Stimulated activated CD4-positive, alpha-beta T cell treated with anti-CD3 and anti-CD28 coated beads, TNF-alpha, amount 100 ng/mL, for 48 hours (primary cell): ENCODE measurements around the gene TMPRSS12.
"Not testable (repeated sequence)": the region's sequence is repeated elsewhere in the genome, so short reads cannot be mapped to it uniquely, and the experiment has no call there.

Source experiments
- DNase-seq, 3 donors: peaks; one replicate each; pipeline ENCODE4 v3.0.0-alpha.2; 2020; ENCODE audit warnings: low read depth in 3 of 3

TMPRSS12 gene

DNA sequence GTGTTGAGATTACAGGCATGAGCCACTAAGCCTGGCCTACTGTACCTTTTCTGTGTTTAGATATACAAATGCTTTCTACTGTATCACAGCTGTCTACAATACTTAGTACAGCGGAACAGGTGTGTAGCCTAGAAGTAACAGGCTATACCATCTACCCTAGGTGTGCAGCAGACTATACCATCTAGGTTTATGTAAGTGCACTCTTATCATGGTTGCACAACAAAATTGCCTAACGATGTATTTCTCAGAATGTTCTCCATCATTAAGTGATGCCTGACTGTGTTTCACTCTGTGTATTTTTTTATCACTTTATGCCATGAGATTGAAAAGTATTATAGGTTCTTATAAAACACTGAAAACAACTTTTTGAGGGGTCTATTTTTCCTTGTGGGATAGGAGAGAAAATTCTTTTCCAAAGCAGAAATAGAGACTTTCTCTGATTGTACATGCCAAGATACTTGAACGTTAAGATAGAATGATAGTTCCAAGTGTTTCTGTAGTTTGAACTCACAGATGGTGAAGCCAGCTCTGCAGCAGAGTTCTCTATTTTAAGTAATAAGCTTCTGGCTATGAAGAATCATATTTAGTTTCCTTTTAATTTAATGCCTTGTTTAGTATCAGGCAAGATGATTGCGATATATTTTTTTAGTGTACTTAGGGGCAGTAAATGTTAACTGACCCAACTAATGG lies 17.0 kb downstream of the TMPRSS12 start:
- DNase-seq: no peak

DNA sequence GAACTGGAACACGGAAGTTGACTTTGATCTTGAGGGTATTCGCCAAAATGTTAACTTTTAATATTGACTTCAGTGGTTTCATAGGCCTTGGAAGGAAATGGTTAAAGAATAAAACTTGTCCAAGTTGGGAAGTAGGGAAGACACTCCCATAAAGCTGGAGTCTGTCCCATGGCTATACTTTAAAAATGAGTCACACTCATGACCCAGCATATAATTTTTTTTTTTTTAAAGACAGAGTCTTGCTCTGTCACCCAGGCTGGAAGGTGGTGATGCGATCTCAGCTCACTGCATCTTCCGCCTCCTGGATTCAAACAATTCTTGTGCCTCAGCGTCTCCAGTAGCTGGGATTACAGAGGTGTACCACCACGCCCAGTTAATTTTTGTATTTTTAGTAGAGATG lies 19.6 kb downstream of the TMPRSS12 start:
- DNase-seq: no peak

DNA sequence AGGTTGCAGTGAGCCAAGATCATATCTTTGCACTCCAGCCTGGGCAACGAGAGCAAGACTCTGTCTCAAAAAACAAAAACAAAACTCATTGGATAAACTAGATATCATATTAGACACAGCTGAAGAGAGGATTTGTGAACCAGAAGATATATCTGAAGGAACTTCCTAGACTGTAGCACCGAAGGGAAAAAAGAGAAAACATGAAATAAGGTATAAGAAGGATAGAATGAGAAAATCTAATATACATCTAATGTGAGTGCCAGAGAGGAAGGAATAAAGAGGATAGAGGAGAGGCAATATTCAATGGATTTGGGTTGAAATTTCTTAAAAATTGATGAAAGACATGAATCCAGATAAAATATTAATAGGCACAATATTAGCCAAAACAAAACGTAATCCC lies 22.5 kb downstream of the TMPRSS12 start:
- no peak for DNase-seq

DNA sequence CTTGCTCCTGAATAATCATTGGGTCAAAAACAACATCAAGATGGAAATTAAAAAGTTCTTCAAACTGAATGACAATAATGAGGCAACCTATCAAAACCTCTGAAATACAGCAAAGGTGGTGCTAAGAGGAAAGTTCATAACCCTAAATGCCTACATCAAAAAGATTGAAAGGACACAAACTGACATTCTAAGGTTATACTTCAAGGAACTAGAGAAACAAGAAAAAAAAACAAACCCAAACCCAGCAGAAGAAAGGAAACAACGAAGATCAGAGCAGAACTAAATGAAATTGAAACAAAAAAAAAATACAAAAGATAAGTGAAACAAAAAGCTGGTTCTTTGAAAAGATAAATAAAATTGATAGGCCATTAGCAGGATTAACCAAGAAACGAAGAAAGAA lies 26.2 kb downstream of the TMPRSS12 start:
- not testable (repeated sequence) for DNase-seq

DNA sequence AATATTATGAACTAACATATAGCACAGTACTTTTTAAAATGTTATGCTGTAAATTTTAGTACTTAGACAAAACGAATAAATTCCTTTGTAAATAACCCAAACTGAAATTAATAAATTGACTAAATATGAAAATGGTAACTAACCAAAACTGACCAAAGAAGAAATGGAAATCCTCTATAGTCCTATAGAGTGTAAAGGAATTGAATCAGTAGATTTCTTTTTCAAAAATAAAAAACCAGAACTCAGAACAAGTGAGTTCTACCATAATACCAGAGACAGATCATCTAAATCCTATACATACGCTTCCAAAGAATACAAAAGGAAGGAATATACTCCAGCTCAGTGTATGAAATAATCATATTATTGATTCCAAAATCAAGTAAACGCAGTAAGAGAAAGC lies 39.8 kb downstream of the TMPRSS12 start:
- no peak for DNase-seq

DNA sequence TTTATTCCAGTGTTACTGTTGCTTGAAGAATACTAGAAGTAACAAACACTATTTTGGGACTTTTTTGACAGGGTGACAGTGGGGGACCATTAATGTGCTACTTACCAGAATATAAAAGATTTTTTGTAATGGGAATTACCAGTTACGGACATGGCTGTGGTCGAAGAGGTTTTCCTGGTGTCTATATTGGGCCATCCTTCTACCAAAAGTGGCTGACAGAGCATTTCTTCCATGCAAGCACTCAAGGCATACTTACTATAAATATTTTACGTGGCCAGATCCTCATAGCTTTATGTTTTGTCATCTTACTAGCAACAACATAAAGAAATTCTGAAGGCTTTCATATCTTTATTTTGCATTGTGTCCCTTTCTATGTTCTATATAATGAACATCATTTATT lies 44.5 kb downstream of the TMPRSS12 start:
- no peak for DNase-seq

DNA sequence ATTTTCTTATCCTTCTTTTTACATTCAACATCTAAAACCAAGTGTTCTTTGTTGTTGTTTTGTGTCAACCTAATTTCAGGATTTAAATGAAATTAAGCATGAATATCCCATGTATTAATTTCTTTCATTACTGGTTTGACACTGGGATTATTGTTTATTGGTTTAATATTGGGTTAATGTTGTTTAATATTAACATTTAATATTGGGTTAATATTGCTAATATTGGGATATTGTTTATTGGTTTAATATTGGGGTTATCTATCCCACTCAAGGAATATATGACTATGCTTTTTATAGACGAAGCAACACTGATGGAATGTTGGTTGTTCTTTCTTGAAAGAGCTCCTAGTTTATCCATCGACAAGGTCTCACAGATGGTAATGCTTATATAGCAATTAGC lies 45.9 kb downstream of the TMPRSS12 start:
- no peak for DNase-seq

DNA sequence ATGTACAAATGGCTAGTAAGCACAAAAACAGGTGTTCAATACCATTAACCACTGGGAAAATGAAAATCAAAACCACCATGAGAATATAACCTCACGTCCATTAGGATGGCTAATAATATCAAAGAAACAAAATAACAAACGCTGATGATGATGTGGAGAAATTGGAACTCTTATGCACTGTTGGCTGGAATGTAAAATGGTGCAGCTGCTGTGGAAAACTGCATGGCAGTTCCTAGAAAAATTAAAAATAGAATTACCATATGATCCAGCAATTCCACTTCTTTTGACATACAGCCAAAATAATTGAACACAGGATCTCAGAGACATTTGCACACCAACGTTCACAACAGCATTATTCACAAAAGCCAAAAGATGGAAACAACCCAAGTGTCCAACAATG lies 51.5 kb downstream of the TMPRSS12 start:
- DNase-seq: no peak

DNA sequence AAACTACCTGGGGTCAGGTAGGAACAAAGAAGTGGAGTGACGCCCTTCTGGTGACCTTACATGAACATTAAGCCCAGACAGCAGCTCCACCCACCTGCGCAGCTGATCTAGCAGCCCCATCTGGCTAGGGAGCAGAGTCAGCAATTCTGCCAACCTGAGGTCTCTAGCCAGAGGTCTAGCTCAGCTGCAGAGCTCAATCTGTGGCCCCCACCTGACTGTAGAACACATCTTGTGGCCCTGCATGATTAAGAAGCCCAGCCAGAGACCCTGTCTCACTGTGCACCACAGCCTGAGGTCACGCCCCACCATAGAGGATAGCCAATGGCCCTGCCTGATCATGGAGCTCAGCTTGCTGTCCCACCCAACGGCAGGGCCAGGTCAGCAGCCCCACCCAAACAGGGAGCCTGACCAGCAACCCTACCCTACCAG lies 59.0 kb downstream of the TMPRSS12 start:
- no peak for DNase-seq

DNA sequence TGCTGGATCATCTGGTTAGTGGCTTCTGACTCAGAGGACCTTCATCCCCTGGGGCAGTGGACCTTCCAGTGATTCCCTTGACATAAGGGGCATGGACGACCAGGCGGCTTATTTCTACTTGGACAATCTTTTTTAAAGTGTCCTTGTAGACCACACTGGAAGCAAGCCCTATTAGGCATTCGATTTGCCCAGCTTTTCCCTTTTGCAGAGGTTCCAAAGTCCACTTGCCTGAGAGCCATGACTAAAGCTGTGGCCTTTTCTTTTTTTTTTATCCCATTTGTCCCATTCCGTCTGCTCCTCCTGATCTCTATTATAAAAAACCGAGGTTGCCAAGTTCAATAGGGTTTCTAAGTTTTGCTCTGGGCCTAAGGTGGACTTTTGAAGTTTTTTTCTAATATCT lies 65.8 kb downstream of the TMPRSS12 start:
- not testable (repeated sequence) for DNase-seq

DNA sequence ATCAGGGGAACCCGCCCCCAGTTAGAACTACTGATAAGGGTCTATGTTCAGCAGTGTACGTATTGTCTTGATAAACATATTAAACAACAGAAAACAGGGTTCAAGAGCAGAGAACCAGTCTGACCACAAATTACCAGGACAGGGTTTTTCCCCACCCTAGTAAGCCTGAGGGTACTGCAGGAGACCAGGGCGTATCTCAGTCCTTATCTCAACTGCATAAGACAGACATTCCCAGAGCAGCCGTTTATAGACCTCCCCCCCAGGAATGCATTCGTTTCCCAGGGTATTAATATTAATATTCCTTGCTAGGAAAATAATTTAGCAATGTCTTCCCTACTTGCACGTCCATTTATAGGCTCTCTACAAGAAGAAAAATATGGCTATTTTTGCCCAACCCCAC lies 69.6 kb downstream of the TMPRSS12 start:
- not testable (repeated sequence) for DNase-seq

DNA sequence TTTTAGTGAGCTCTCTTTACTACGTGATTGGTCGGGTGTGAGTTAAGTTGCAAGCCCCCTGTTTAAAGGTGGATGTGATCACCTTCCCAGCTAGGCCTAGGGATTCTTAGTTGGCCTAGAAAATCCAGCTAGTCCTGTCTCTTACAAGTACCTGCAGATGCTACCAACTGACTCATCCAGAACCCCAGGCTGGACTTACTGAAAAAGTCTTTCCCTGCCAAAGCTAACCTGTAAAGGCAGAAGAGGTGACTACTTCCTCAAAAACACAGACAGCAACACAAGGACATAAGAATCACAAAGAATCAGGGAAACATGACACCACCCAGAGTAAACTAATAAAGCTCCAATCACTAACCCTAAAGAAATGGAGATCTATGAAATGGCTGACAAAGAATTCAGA lies 70.5 kb downstream of the TMPRSS12 start:
- no peak for DNase-seq

DNA sequence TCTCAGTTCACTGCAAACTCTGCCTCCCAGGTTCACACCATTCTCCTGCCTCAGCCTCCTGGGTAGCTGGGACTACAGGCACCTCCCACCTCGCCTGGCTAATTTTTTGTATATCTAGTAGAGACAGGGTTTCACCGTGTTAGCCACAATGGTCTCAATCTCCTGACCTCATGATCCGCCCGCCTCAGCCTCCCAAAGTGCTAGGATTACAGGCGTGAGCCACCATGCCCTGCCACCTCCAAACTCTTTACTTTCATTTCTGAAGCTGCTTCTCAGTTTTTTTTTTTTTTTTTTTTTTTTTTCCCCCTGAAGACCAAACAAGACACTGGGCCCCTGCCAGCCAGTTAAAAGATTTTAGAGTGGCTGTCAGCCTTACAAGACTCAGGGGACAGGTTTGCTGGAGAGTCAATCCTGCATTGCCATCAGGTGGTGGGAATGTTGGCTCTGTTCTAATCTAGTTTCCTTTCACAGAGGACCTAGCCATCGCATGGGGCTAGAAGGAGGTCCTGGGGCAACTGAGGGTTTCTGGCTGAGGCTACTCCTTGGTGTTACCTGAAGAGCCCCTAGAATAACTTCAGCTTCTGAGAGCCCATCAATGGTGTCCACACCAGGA lies 72.3 kb downstream of the TMPRSS12 start:
- DNase-seq: no peak

DNA sequence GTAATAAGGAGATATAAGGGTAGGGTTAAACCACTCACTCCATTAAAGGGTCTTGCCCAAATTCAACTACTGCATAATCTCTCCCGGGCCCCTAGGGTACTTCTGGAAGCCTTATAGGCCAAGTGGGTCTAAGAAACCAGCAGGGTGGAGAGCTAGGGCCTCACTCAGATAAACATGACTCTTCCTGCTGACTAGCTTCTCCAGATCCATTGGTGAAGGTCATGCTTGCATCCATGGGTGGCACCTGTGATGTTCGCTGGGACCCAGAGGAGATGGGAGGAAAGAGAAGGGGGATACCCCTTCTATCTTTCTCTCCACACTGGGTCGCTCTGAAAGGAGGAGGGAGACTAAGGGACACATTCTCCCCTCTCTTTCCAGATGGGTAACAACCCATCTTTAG lies 73.6 kb downstream of the TMPRSS12 start:
- DNase-seq: no peak

DNA sequence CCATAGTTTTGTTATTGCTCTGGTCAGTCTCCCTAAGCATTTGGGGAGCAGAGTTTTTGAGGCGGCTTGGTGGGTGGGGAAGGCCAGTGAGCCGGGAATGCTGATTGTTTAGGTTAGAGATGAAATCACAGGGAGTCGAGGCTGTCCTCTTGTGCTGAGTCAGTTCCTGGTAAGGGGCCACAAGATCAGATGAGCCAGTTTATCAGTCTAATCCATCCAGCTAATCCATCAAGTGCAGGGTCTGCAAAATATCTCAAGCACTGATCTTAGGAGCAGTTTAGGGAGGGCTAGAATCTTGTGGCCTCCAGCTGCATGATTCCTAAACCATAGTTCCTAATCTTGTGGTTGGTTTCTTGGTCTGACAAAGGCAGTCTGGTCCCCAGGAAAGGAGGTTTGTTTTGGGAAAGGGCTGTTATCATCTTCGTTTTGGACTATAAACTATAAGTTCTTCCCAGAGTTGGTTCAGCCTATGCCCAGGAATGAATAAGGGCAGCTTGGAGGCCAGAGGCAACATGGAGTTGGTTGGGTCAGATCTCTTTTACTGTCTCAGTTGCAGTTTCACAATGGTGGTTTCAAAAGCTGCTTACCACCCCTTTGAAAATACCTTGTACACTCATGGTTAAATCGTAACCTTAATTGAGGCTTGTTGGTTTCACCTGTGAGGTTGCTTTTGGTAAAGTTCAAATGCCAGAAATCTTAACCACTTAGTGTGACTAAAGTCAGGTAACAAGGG lies 76.0 kb downstream of the TMPRSS12 start:
- no peak for DNase-seq

DNA sequence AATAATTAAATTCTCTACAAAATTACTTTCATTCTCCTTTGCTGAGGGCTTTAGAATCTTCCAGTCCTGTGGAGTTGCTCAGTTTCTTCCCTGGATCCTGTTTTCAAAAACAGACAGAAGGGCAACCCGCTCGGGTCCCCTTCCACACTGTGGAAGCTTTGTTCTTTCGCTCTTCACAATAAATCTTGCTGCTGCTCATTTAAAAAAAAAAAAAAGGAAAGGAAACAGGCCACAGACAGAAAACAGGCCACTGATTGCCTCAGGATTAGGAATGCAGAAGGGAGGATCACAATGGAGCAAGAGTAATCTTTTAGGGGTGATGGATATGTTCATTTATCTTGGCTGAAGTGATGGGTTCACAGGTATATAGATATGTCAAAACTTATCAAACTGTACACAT lies 80.1 kb downstream of the TMPRSS12 start:
- no peak for DNase-seq

DNA sequence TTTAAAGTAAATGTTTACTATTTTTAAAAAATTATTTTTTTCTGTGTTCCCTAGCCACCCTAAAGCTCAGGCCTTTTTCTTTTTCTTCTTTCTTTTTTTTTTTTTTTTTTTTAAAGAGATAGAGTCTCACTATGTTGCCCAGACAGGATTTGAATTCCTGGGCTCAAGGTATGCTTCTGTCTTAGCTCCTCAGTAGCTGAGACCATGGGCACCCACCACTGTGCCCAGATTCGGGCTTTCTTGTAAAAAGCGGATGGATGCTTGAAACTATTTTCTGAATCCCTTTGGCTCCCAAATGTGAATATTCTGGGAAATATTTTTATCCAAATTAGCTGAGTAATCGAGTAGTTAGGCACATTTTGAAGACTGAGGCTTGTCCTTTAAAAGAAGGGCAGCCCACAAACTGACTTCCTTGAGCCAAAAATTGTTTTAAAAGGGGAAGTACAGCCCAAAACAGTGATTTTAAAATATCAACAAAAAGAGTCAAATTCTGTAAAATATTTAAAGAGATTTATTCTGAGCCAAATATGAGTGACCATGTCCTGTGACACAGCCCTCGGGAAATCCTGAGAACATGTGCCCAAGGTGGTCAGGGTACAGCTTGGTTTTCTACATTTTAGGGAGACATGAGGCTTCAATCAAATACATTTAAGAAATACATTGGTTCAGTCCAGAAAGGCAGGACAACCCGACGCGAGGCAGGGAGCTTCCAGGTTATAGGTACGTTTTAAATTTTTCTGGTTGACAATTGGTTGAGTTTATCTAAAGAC lies 80.8 kb downstream of the TMPRSS12 start:
- DNase-seq: no peak

DNA sequence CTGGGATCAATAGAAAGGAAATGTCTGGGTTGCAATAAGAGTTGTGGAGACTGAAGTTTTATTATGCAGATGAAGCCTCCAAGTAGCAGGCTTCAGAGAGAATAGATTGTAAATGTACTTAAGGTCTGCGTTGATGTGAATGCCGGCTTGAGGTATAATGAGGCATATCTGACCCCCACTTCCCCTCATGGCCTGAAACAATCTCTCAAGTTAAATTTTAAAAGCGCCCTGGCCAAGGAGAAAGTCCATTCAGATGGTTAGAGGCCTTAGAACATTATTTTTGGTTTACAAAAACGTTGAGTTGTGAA lies 81.4 kb downstream of the TMPRSS12 start:
- DNase-seq: no peak

DNA sequence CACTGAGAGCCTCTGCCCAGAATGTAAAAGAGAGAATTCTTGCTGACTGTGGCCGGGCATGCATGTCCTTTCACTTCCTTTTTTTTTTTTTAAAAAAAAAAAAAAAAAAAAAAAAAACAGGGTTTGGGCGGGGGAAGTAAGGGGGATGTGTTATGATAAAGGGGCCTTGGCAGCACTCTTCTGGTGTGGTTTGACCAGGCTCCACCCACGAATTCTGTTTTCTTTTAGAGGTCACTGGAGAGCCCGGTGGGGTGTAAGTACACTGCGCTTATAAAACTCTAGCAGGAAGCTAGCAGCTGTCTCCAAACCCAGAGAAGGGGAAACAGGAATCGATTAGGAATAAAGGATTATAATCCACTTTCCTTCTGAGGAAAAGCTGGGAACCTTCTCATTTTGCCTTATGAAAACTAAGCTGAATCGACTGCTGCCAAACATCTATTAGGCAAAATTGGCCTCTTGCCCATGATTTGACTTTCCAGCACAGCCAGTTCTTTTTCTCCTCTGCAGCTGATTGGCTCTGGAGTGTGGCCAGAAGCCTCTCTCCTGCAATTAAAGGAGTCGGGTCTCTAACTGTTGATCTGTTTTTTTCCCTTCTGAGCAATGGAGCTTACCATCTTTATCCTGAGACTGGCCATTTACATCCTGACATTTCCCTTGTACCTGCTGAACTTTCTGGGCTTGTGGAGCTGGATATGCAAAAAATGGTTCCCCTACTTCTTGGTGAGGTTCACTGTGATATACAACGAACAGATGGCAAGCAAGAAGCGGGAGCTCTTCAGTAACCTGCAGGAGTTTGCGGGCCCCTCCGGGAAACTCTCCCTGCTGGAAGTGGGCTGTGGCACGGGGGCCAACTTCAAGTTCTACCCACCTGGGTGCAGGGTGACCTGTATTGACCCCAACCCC lies 82.0 kb downstream of the TMPRSS12 start:
- DNase-seq: no peak

DNA sequence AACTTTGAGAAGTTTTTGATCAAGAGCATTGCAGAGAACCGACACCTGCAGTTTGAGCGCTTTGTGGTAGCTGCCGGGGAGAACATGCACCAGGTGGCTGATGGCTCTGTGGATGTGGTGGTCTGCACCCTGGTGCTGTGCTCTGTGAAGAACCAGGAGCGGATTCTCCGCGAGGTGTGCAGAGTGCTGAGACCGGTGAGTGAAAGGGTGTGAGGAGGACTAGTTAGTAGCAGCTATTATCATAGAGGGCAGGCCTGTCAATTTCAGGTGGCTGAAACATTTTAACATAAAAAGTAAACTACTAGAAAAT lies 82.6 kb downstream of the TMPRSS12 start:
- DNase-seq: no peak

DNA sequence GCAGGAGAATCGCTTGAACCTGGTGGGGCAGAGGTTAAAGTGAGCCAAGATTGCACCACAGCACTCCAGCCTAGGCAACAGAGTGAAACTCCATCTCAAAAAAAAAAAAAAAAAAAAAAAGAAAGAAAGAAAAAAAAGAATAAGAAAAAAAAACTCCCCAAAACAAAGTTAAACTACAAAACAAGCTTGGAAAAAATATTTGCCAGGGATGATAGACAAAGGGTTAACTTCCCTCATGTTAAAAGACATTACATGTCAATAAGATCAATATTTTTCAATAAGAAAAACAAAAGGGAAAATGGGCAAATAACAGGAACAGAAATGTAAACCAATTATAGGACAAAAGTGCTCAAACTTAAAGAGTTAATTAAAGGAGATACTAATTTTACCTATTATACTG lies 83.2 kb downstream of the TMPRSS12 start:
- DNase-seq: no peak

DNA sequence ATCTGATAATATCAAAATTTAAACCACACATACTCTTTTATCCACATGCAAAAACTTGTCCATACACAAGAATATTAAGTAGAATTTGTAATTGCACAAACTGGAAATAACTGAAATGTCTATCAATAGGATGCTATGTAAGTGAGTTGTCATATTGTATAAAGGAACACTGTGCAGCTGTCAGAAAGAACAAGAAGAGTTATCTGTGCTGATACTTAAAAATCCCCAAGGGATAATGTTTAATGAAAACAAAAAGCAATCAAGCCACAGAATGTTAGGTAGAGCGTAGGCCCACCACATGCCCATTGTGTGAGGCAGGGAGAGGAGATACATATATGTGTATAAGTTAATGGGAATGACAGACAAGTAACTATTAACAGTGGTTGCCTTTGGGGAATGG lies 83.7 kb downstream of the TMPRSS12 start:
- no peak for DNase-seq
